Jurkat, Clone E6-1 (cell line): ENCODE measurements around the gene TMEM63A.
"Not testable (repeated sequence)": the region's sequence is repeated elsewhere in the genome, so short reads cannot be mapped to it uniquely, and the experiment has no call there.

Experiments
- DNase-seq: peaks from one replicate; pipeline ENCODE4 v3.0.0-alpha.2; 2011; ENCODE audit warnings: low read depth, low spot score
- H3K4me3 ChIP-seq: 2 replicates; pipeline ENCODE4 v1.5.1; 2011; ENCODE audit warnings: mild to moderate bottlenecking, low read length, control low read depth, moderate library complexity

TMEM63A gene

GRCh38 chr1:225834417-225835329 is 47.5 kb downstream of the TMEM63A start:
- DNase-seq, result no peak
- no peak overlapping the region for H3K4me3 ChIP-seq

GRCh38 chr1:225830841-225831240 is 51.3 kb downstream of the TMEM63A start:
- no peak overlapping the region for H3K4me3 ChIP-seq
- DNase-seq, result no peak

GRCh38 chr1:225828706-225829345 is 53.4 kb downstream of the TMEM63A start:
- DNase-seq, result no peak

GRCh38 chr1:225827076-225827475 is 55.1 kb downstream of the TMEM63A start:
- no peak for DNase-seq
- H3K4me3 ChIP-seq, result no peak overlapping the region

More at GRCh38 chr1:225828706-225829345, 53.4 kb downstream of the TMEM63A start:
- H3K4me3 ChIP-seq, result no peak overlapping the region

DNA sequence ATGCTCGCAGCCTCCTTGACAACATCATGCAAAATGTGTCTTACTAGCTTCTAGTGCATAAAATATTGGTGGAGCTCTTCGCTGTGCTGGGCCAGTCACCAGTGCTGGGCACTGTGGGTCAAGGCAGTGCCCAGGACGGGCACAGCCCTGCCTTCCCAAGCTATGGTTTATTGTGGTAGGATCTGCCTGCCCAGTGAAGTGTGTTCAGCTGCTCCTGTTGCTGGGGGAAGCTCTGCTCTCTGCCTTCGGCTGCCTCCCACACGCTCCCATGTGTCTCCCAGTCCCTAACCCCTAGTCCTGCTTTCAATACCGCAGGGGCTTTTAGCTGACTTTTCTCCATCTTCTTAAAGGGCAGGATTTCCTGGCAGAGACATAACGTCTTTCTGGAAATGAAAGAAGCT is 56.6 kb downstream of the TMEM63A start:
- DNase-seq, result no peak
- H3K4me3 ChIP-seq, result no peak overlapping the region

DNA sequence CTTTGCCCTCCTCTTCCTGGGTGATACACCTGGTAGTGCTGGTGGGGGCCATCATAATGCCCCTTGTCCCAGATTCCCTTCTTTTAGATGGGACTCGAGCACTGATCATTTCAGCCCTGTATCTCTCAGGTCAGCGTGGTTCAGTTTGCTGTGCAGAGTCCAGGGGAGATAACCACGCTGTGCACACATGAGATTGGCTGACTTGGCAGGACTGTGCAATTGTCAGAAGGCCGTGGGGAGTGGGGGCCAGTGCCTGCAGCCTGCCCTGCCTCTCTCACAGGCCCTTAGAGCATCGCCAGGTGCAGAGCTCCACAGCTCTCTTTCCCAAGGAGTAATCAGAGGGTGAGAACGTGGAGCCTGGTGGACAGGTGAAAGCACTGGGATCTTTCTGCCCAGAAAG is 57.1 kb downstream of the TMEM63A start:
- DNase-seq, result no peak
- H3K4me3 ChIP-seq, result no peak overlapping the region

GRCh38 chr1:225824533-225824941 is 57.6 kb downstream of the TMEM63A start:
- no peak overlapping the region for H3K4me3 ChIP-seq
- no peak for DNase-seq

DNA sequence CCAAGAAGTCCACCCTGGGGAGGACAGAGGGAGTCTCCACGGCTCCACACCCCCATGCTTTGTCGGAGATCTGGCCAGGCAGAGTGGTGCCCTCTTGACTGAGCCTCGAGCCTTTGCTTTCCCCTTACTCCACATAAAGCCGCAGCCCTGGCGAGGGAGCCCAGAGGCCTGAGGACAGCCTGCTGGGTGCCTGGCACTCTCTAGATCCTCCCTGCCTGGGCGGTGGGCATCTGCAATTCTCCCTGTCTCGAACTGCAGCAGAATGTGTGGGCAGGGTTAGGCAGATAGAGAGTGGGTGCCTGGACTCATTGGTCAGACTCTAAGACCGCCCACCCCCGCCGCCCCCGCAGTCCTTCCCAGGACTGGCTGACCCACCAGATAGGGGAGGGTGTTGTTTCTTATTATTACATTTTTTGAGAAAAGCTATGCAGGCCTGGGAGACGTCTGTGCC is 58.3 kb downstream of the TMEM63A start:
- DNase-seq, result no peak

DNA sequence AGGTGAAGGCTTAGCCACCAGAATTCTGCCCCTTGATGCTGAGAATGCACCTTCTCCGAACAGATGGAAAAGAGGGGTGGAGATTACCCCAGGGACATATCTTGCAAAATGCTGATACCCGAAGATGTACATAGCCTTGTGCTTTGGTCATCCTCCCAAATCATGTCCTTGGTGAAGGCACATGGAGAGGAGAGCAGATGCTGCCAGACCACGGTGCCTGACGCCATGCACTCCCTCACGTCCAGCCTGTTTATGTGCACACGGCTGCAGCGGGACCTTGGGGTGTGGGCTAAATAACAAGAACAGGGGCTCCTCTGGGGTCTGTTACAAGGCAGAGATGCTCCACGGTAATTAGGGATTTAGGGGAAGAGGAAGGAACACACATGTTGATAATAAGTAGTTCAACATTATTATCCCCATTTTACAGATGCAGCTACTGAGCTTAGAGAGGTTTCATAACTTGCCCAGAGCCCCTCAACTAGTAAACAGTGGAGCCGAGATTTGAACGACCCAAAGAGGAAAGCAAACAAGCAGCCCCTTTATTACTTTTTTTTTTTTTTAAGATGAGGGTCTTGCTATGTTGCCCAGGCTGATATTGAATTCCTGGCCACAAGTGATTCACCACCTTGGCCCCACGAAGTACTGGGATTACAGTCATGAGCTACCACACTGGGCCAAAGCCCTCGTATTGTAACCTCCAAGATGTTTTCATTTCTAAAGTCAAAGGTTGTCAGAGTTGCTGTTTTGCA is 59.4 kb downstream of the TMEM63A start:
- no peak overlapping the region for H3K4me3 ChIP-seq
- no peak for DNase-seq

More for the DNA sequence above, 58.3 kb downstream of the TMEM63A start:
- H3K4me3 ChIP-seq, result no peak overlapping the region

DNA sequence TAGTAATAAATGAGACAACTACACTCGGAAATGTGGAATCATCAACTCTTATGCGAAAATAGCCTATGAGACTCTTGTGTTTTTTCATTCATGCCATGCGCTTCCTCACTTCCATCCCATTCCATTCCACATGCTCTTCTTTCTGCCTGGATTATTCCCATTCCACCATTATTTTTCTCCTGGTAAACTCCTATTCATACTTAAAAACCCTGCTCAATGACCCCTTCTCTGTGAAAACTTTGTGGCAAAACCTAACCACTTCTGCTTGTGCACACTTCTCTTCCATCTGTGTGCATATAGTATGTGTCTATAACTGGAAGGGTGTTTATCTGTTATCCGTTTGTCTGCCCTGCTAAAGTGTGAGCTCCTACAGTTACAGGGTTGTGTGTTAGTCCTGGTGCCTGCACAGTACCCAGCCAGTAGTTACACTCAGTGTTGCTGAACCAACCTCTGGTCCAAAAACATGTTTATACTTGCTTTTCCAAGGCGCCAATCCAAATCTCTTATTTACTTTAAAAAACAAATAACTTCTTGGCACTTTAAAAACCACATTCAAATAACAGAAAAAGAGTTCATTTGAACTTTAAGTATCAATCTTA is 61.6 kb downstream of the TMEM63A start:
- no peak overlapping the region for H3K4me3 ChIP-seq
- DNase-seq, result no peak

DNA sequence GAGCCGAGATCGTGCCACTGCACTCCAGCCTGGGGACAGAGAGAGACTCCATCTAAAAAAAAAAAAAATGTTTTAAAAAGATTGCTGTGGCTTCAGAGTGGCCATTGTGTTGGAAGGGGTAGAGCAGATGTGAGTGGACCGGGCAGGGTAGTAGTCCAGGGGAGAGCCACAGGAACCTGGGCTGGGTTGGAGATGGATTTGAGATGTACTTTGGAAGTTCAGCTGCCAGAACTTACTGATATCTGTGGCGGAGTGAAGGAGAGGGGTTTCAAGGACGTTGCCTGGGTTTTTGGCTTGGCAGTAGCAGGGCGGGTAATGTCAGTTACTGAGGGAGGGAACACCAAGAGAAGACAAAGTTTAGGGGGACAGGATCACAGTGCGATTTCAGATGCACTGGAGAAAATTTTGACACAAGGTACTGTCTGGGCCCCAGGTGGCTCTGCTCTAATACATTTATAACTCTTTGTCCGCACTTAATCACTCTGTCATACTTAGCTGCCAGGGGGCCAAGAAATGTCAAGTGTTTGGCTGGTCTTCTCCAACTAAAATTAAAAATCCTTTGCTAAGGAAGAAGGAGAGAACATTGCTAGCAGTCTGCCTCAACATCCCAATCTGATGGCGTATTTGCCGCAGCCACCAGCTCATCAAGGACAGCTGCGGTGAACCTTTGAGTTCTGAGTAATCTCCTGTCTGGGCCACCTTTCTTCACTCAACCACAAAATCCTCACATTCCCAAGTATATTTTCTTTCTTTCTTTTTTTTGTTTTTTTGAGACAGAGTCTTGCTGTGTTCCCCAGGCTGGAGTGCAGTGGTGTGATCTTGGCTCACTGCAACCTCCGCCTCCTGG is 62.6 kb downstream of the TMEM63A start:
- H3K4me3 ChIP-seq, result no peak overlapping the region
- no peak for DNase-seq

DNA sequence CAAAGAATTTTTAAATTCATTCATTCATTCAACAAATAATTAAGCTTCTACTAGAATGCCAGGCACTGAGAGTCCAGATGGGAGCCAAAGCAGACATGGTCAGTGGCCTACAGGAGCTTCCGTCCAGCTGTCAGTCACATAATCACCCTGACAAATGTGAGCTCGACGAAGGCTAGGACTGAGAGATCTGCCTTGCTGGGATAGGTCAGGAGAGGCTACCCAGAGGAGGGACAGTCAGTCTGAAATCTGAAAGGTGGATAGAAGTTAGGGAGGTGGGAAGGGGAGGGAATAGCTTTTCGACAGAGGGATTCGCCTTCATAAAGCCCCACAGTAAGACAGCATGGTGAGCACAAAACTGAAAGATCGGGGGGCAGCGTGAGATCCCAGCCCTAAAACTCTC is 64.0 kb downstream of the TMEM63A start:
- no peak overlapping the region for H3K4me3 ChIP-seq
- DNase-seq, result no peak

DNA sequence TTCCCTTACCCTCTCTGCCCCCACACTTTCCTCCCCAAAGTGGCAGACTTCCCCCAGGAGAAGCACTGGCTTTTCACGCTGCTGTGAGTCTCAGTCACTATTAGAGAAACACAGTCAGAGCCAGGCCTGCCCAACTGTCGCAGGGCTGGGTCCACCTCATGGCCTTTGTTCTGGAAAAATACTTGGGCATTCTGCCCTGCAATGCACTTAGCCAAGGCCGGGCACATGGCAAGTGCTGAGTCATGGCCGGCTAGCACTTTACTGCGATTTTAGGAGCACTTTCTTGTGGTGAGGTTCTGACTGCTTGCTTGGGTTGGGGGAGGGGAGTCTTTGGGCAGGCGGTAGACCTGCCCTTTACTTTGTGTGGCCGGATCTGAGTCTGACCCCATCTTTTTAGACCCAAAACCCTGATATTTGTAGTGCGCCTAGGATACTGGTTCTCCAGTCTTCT is 64.5 kb downstream of the TMEM63A start:
- peak; percentile 30 for DNase-seq
- H3K4me3 ChIP-seq, result no peak overlapping the region

DNA sequence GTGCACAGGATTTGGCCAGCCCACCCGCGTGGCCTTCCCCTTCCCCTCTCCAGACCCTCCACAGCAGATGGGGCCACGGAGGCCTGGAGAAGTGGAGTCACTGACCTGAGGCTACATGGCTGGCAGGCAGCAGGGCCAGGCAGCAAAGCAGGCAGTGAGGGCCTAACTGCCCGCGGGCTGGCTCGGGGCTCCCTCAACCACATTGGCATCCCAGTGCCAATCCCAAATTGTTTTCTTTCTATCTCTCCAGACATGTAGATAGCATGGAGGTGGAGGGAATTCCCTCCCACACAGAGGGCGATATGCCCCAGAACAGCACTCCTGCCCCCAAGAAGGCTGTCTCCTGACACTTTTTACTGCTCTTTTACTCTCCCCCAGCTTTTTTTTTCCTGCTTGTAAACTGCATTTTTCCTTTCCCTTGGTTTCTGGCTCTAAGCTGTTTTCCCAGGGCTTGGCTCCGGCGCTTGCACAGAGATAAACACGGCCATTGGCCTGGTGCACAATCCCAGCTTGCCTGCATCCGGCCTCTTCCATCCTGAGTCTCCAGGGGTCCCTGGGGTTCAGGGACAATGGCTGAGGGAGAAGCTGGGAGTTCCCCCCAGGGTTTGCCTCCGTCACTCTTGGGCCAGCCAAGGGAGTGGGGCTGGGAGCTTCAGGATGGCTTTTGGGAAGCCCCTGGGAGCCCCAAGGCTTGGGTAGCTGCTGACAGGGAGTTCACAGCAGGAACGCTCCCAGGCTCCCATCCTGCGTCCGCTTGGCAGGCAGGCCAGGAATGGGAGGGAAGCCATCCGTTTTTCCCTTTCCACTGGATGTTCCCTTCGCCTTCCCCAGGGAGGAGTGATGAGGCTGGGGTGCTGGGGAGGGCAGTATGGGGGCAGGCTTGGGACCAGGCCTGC is 65.3 kb downstream of the TMEM63A start:
- no peak for DNase-seq
- no peak overlapping the region for H3K4me3 ChIP-seq

- no peak for DNase-seq
- no peak overlapping the region for H3K4me3 ChIP-seq
Measured at GRCh38 chr1:225815526-225816178, 66.5 kb downstream of the TMEM63A start.

- not testable (repeated sequence) for DNase-seq
Measured at GRCh38 chr1:225815090-225815489, 67.1 kb downstream of the TMEM63A start.

DNA sequence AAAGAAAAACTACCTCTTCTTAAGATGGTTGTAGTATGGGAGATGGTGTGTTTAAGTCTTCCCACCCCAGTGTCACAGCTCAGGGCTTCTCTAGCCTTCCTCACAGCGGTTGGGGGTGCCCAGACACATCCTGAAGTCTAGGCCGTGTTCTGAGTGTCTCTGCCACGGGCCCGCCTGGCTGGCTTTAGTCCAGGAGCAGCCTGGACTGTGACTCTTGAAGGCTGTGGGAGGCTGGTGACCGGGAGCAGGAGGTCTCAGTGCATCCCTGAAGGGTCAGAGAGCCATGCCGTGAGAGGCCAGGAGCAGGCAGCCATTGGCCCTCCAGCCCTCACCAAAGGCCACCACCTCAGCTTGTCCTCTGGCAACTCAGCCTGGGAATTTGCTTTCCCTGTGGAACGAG is 67.8 kb downstream of the TMEM63A start:
- no peak overlapping the region for H3K4me3 ChIP-seq
- DNase-seq, result no peak

More at GRCh38 chr1:225815090-225815489, 67.1 kb downstream of the TMEM63A start:
- H3K4me3 ChIP-seq, result not testable (repeated sequence)
